NCI-H526 (cell line): ENCODE data around the gene ZNF346.
A peak's percentile ranks its signal among the peaks of the same experiment; 100 is the strongest.

ENCODE experiments used
- DNase-seq, 2 experiments: peaks; one replicate each; lab custom pipeline; 2025; lab: John Stamatoyannopoulos, UW

Gene ZNF346

DNA sequence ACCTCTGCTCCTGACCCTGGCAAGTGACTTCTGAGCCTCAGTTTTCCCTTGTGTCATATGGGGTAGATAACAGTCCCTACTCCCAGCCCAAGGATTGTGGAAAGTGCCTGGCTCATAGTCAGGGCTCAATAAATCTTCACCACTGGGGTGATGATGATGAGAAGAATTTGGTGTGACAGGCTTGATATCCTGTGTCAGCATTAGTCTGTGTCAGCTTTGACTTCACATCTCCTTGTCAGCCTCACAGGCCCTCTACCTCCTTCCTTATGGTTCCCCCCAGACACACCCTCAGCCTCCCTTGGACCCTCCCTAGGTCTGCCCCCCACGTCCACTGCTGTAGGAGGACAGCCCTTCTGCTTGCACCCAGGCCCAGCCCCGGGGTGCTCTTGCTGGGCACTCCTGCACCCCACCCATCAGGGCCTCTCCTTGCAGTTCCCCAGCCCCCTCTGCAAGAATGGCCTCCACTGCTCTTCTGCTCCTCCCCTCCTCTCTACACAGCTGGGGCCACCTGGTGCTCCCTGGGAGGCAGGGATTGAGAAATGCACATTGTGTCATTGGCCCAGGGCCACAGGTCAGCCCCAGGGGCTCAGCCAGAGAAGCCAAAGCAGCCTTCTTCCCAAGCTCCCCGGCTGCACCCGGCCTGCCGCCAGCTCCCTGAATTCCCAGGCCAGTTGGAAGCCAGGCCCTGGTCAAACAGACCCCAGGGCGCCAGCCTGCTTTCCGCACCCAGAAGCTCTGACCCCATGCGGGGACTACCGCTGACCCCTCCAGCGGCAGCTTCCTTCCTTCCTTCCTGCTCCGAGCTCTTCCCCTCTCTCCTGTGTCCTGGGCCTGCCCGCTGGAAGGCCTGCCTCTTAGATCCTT is 72.0 kb downstream of the ZNF346 start:
- no peak for DNase-seq

DNA sequence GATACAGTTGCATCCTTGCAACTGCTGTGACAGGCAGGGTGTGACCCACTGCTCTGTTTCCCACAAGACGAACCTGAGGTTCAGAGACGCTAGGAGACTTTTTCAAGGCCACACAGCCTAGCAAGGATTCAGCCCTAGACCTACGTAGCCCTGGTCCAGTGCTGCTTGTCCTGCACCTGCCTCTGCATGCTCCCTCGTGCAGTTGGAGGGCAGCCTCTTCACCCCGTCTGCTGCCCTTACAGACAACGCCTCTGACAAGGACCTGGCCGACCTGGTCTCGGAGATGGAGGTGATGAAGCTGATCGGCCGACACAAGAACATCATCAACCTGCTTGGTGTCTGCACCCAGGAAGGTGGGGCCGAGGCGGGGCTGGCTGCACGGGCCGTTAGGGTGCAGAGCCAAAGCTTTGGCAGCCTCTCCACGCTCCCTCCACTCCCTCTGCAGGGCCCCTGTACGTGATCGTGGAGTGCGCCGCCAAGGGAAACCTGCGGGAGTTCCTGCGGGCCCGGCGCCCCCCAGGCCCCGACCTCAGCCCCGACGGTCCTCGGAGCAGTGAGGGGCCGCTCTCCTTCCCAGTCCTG is 72.7 kb downstream of the ZNF346 start:
- no peak for DNase-seq

DNA sequence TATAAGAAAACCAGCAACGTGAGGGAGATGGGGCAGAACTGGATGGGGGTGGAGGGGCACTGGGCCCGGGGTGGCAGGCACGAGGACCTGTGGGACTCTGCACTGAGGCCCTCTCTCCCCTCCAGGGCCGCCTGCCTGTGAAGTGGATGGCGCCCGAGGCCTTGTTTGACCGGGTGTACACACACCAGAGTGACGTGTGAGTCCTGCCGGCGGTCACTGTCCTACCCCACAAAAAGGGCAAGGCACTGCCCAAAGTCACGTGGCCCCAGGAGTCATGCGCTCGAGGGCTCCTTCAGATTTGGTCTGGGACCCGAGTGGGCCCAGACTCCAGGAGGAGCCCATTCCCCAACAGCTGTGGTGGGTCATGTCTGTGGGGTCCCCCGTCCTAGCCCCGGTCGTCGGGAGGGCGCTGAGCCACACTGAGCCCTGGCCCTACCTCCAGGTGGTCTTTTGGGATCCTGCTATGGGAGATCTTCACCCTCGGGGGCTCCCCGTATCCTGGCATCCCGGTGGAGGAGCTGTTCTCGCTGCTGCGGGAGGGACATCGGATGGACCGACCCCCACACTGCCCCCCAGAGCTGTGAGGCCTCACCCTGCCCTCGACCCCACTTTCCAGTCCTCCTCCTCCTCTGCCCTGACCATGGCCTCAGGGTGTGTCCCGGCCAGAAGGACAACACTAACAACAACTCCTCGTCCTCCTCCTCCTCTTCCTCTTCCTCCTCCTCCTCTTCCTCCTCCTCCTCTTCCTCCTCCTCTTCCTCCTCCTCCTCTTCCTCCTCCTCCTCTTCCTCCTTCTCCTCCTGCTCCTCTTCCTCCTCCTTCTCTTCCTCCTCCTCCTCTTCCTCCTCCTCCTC is 73.9 kb downstream of the ZNF346 start:
- no peak for DNase-seq

DNA sequence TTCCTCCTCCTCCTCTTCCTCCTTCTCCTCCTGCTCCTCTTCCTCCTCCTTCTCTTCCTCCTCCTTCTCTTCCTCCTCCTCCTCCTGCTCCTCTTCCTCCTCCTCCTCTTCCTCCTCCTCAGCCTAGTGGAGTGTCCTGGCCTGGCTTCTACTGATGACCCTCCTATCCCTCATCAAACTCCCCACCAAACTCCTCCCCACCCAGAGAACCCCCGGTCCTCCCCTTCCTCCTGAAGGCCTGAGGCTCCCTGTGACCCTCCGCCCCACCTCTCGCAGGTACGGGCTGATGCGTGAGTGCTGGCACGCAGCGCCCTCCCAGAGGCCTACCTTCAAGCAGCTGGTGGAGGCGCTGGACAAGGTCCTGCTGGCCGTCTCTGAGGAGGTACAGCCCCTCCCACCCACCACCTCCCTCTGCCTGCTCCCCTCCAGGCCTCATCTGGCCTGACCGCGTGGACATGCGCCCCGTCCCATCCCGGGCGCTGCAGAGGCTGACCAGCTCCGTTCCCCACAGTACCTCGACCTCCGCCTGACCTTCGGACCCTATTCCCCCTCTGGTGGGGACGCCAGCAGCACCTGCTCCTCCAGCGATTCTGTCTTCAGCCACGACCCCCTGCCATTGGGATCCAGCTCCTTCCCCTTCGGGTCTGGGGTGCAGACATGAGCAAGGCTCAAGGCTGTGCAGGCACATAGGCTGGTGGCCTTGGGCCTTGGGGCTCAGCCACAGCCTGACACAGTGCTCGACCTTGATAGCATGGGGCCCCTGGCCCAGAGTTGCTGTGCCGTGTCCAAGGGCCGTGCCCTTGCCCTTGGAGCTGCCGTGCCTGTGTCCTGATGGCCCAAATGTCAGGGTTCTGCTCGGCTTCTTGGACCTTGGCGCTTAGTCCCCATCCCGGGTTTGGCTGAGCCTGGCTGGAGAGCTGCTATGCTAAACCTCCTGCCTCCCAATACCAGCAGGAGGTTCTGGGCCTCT is 74.8 kb downstream of the ZNF346 start:
- DNase-seq = no peak

DNA sequence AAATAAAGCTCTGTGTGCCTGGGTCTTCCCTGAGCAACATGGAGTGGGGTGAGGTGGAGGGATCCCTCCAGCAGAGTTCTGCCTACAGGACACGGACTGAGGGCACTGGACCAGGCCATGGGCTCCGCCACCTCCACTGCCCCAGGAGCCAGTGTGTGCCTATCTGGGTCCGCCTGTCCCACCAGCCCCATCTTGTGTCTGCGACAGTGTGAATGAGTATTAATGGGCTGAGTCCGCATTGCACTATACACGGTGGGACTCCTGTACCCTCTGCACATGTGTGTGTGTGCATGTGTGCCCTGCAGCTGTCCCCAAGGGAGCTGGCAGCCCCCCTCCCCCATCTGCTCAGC is 75.6 kb downstream of the ZNF346 start:
- DNase-seq = no peak

DNA sequence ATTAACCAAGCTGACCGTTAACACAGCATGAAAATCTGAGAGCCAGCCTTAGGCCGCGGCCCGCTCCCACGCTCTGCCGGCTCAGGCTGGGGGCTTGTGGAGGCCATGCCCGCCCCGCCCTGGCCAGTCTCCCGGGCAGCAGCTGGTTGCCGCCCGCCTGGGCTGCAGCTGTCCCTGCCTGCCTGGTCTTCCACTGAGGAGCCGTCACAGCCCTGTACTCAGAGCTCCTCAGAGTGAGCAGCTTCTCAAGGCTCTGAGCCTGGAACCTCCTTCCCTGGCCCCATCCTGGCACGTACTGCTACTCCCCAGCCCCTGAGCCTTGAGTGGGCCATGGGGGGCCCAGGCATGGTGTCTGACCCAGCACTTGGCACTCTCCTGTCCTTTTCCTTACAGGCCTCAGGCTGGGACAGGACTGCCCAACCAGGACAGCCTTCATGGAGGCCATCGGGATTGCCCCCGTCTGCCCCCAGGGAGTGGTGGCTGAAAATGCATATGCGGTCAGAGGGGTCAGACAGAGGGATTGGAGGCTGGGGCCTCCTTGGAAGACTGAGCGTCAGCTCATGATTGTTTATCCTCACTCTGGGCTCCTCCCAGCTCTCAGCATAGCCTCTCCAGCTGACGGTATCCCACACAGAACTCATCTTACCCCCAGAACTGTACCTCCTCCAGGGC is 76.1 kb downstream of the ZNF346 start:
- no peak for DNase-seq

DNA sequence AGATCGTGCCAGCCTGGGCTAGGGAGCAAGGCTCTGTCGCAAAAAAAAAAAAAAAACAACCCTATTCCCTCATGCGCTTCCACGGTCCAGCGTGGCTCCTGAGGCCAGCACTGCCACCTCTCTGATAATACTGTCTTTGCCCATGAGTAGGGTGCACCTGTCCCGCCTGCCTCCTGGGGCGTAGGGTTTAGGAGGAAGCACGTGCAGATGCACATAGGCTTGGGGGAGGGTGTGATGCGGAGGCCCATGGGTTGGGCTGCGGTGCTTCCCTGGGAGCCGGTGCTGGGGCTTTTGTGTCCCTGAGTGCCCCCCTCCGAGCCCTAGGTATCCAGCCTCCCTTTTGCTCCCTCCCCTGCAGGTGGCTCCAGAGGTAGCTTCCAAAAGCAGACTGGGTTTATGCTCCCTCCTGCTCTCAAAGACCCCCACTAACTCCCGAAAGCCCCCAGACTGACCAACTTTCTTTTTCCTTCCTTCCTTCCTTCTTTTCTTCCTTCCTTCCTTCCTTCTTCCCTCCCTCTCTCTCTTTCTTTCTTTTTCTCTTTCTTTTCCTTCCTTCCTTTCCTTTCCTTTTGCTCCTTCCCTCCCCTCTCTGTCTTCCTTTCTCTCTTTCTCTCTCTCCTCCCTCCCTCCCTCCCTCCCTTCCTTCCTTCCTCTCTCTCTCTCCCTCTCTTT is 77.1 kb downstream of the ZNF346 start:
- DNase-seq = no peak

DNA sequence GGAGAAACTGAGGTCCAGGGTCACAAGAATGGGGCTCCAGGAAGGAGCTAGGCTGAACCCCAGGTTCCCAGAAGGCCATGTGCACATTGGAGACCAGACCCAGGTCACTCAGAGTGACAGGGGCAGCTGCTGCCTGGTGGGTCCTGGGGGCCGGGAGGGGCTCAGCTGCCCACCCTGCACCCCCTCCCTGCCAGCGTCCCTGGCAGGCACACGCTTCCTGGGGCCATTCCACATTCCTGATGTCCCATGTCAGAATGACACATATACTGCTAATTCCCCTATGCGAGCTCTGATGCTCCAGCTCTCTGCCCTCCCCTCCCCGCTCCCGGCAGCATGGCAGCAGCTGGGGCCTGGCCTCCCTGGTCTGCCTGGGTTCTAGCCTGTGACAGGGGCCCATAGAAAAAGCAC is 78.2 kb downstream of the ZNF346 start:
- no peak for DNase-seq

DNA sequence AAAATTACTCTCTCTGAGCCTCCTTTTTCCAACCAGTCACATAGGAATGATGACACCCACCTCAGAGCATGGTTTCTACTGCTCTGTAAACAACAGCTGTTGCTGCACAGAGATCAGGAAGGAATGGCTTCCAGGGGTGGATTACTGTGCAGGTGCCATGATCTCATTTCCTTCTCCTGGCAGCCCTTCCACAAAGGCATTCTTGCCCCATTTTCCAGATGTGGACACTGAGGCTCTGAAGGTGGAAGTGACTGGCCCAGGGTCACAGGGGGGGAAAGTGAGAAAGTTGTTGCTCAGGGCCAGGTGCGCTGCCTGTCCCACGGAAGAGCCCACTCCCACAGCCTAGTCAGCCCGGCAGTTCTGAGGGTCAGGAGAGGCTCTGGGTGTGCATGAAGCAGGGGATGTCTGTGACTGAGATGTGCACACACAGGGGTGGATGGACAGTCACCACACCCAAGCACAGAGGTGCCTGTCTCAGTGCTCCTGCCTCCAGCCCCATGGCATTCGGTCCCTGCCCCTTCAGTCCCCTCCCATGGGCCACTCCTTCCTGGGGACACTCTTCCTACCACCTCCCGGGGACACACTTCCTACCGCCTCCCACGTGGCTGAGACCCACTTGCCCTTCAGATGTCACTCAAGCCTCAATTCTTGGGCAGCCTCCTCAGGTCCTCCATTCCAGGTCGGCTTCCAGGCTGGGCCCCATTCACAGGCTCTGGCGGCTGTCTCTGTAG is 81.2 kb downstream of the ZNF346 start:
- DNase-seq = no peak

DNA sequence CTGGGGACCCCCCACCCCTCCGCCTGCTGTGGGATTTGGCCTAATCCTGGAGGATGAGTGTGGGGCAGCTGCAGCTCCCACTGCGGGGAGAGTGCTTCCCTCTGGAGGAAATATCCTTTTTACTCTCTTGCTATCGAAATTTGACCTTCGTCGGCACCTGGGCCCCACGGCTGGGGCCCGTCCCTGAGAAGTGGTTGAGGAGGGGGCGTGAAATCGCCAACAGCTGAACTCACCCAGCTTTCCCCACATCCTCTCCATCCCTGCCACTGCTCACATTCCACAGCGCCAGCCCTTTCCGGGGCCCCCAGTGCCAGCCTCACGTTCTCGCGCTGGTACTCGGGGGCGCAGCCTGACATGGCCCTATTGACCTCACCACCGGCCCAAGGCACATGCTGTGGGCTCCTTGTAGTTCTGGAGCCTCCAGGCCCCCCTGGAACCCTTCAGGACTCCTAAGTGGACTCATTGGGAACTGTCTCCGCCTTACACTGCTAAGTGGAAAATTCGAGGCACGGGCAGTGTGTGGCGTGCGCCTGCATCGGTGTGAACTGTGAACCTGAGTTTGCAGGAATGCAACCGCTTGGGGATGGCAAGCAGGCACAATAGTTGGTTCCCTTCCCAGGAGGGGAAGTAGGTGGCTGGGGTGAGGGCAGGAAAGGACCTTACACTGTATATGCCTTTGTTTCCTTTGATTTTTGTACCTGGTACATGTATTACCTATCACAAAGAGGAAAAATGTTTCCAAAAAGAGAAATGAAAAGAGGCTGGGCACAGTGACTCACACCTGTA is 83.4 kb downstream of the ZNF346 start:
- no peak for DNase-seq

DNA sequence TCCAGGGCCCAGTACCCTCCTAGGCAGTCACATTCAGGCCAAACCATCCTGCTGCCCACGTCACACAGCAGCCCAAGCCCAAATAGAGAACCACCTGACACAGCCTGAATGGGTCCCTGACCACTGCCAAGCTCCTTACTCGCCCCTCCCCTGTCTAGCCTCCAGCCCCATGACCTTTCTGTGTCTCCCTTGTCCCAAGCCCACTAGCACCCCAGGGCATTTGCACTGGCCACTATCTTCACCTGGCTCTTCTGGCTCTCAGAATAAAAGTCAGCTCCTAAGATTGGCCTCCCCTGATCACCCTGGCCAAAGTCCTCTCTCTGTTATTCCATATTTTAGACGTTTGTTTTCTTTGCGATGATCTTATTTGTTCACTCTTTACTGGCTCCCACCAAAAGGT is 84.7 kb downstream of the ZNF346 start:
- no peak for DNase-seq

DNA sequence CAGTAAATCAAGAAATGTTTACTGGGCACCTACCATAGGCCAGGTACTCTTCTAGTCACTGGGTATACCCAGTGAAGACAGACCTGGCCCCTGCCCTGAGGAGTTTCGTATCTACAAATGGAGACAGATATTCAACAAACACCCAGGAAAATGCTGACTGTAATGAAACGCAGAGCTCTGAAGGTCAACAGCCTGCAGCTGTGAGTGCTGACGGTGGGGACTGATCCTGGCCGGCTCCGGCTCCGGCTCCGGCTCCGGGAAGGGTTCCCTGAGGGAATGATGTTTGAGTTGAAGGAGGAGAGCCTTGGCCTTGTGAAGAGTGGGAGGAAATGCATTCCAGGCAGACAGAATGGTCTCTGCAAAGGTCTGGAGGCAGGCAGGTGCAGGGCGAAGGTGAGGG is 87.3 kb downstream of the ZNF346 start:
- no peak for DNase-seq

DNA sequence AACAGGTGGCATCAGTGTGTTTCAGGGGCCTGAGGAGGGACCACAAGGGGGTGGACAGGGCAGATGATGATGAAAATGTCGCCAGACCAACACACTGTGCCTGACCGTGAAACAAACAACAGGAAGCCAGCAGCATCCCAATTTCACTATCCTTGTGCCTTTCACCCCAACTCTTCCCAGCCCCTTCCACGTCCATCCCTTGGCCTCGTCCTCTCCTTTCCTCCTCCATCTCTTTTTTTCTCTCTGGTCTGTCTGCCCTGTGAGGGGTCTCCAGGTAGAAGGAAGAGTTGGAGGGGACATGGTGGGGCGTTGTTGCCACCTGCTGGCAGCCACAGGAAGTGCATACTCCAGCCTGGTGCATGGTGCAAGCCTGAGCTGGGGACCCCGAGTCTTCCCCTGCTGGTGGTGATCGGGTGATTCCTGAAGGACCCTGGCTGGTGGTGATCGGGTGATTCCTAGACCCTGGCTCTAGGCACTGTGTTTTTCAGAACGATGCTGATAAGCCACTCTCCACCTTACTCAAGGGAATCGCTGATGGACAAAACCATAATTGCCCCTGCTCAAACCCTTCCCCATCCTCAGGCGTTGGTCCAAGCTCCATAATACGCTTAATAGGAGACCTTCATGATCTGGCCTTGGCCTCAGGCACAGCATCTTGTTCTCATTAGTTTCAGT is 89.4 kb downstream of the ZNF346 start:
- DNase-seq = peak in 1 of 2 experiments; percentile 62

DNA sequence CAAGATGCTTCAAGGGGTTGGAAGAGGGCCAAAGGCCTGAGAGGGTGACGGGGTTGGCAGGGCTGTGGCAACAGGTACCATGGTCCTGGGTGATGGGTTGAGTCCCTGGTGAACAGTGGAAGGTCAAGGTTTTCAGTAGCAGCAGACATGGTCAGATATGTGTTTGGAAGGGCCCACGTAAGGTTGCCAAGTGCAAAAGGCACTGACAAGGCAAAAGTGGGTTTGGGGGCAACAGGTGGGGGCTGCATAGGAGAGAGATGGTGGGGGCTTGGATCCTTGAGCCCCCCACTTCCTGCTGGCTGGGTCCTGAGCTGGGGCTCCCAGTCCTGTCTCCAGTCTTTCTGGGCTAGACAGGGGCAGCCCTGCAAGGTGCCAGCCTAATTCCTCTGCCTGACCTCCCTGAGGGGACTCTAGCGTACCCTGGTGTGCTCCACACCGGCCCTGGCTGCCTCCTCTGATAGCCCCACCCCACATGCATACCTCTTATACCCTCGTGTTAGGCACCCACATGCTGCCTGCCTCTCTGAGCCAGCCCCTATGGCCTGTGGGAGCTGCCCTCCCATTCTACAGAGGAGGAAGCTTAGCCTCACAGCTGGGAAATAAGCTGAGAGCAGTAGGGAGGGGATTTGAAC is 90.2 kb downstream of the ZNF346 start:
- DNase-seq = no peak

DNA sequence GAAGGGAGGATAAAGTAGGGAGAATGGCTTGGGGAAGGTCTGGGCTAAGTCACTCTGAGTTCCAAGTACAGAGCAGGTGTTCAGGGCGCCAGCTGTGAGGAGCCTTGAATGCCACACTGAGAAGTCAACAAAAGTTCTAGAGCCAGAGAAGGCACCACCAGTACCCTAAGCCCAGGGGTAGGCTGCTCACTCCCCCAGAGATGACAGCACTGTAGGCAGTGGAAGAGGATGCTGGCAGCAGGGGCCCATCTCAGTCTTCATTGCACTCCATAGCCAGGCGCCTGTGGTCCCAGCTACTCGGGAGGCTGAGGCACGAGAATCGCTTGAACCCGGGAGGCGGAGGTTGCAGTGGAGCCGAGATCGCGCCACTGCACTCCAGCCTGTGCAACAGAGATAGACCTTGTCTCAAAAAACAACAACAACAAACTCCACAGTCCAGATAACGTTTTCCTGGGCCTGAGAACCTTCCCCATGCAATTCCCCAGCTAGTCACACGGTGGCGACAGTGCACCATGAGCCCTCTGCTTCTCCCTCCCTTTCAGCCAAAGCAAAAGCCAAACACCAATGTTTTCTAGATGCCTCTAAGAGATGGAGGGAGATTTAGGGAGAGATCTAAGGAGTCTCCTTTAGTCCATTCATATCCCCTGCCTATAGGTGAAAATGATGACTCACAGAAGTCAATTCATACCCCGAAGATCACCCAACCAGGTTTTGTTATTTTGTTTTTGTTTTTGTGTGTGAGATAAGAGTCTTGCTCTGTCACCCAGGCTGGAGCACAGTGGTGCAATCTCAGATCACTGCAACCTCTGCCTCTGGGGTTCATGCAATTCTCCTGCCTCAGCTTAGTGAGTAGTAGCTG is 91.3 kb downstream of the ZNF346 start:
- DNase-seq = peak; percentile 9 to 58

DNA sequence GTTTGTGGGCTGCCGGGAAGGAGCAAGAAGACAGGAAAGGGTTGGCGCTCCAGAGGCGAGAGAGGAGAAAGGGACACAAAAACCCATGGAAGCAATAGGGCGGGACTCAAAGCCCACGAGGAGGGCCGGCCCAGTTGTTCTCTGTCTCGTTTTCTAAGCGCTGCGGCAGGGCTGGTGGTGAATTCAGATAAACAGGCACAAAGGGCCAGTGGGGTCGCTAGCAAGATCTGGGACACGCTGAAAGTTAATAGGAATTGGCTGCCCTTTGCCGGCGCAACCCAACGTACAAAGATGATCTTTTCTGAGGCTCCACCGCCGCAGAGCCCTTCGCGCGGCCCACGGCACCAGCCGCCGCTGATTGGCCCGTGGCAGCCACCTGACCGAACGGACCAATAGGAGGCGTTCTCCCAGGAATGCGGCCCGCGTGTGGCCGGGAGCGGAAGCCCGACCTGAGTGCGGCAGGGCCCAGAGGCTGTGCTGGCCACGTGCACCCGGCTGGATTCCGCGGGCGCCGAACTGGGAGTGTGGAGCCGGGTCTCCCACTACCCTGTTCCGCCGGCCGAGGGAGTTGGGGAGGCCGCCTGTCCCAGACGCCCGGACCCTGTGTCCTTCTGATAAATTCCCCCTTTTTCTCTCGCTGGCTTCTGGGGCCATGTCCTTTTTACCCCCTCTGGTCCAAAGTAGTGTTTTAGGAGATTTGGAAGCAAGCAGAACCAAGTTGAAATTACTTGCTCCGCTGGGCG is 94.3 kb downstream of the ZNF346 start:
- no peak for DNase-seq
